ENCODE measurements around the gene ERP29. TPM values are rescaled to one million over a fixed set of nuclear protein-coding genes. Genes with fewer than 3 reads are reported as not detected.

Gene ERP29
- total and polyA plus RNA-seq, 7 donors, result 15.3 to 38.7 (median 24.3) TPM

GRCh38 chr12:112010415-112011344 is 2.5 kb upstream of the ERP29 start:
- WGBS, 3 donors, result 91 to 92% (median 91%) methylated on average over 8 of the region's 8 CpGs
- no peak overlapping the region for H3K27ac ChIP-seq
- no peaks in the 10 kb centered on the region for H3K27me3 ChIP-seq (ENCODE audit: insufficient read depth in 3 of 3, low read length in 2 of 3)
- intact Hi-C loops (cut with DNase I), result loop anchor here (5.0 kb wide), 2 partner anchors 63 to 68 kb away; no protein-coding TSS in a partner anchor
- H3K9me3 ChIP-seq, result no peaks in the 10 kb centered on the region
- no peak overlapping the region for H3K4me3 ChIP-seq
- TF ChIP-seq CTCF (IDR thresholded peaks at IDR 0.05), result no peak
- DNase-seq, result no peak
- H3K36me3 ChIP-seq (ENCODE audit: insufficient read depth in 1 of 2, low read depth in 1 of 2), result peaks cover 3% of the 10 kb centered on the region in 2 donors
- H3K4me1 ChIP-seq, result peaks cover 35% of the 10 kb centered on the region
- ATAC-seq, result no peak

GRCh38 chr12:112011685-112012084 is 1.5 kb upstream of the ERP29 start:
- WGBS, 3 donors, result 93 to 95% (median 94%) methylated on average over 8 of the region's 8 CpGs
- ATAC-seq (no peak), DNase-seq (no peak)
- no peak for TF ChIP-seq CTCF (IDR thresholded peaks at IDR 0.05)
- Histone ChIP-seq H3K9me3 (no peaks in the 10 kb centered on the region), H3K4me1 (peaks cover 25% of the 10 kb centered on the region), H3K27me3 (ENCODE audit: insufficient read depth in 3 of 3, low read length in 2 of 3) (no peaks in the 10 kb centered on the region), H3K27ac (peak overlapping the region; percentile 98), H3K36me3 (ENCODE audit: insufficient read depth in 1 of 2, low read depth in 1 of 2) (peaks cover 3 to 12% of the 10 kb centered on the region in 2 donors), H3K4me3 (peak overlapping the region; percentile 75)
- intact Hi-C loops (cut with DNase I), result loop anchor here (5.0 kb wide), 2 partner anchors 64 to 69 kb away; no protein-coding TSS in a partner anchor

GRCh38 chr12:112013601-112014402 is 576 bp downstream of the ERP29 start:
- WGBS, 3 donors, result 2 to 3% (median 2%) methylated on average over 53 to 54 of the region's 54 CpGs
- TF ChIP-seq CTCF (IDR thresholded peaks at IDR 0.05), result no peak
- ATAC-seq, result peak; percentile 18 to 39 (median 26)
- peak overlapping the region; percentile 98 for H3K27ac ChIP-seq
- peak overlapping the region; percentile 75 for H3K4me3 ChIP-seq
- peak; percentile 50 to 71 for DNase-seq
- H3K36me3 ChIP-seq (ENCODE audit: insufficient read depth in 1 of 2, low read depth in 1 of 2), result peaks cover 3 to 26% of the 10 kb centered on the region in 2 donors
- H3K4me1 ChIP-seq, result peaks cover 27% of the 10 kb centered on the region
- intact Hi-C loops (cut with DNase I), result loop anchor here (5.0 kb wide), 2 partner anchors 67 to 72 kb away; no protein-coding TSS in a partner anchor
- H3K9me3 ChIP-seq, result no peaks in the 10 kb centered on the region
- no peaks in the 10 kb centered on the region for H3K27me3 ChIP-seq (ENCODE audit: insufficient read depth in 3 of 3, low read length in 2 of 3)

GRCh38 chr12:112015938-112016337 is 2.7 kb downstream of the ERP29 start:
- Histone ChIP-seq H3K36me3 (ENCODE audit: insufficient read depth in 1 of 2, low read depth in 1 of 2) (peaks cover 3 to 38% of the 10 kb centered on the region in 2 donors), H3K4me3 (no peak overlapping the region), H3K27me3 (ENCODE audit: insufficient read depth in 3 of 3, low read length in 2 of 3) (no peaks in the 10 kb centered on the region), H3K27ac (no peak overlapping the region), H3K9me3 (no peaks in the 10 kb centered on the region), H3K4me1 (peaks cover 31% of the 10 kb centered on the region)
- TF ChIP-seq CTCF (IDR thresholded peaks at IDR 0.05), result no peak
- DNase-seq (no peak), ATAC-seq (no peak)
- intact Hi-C loops (cut with DNase I), result no loop called here
- WGBS, 3 donors, result 95 to 97% (median 97%) methylated on average over 6 of the region's 6 CpGs
